HG02763 (cell line): ENCODE measurements around the gene ACAP2.
"Not testable (repeated sequence)": the region's sequence is repeated elsewhere in the genome, so short reads cannot be mapped to it uniquely, and the experiment has no call there.

Source experiments
- ATAC-seq: cut with Tn5 transposase; IDR thresholded peaks from one replicate; pipeline ENCODE4 v1.9.1; 2021; ENCODE audit warnings: mild to moderate bottlenecking, moderate library complexity; ENCODE audit not compliant: unreplicated experiment

The ACAP2 gene

DNA sequence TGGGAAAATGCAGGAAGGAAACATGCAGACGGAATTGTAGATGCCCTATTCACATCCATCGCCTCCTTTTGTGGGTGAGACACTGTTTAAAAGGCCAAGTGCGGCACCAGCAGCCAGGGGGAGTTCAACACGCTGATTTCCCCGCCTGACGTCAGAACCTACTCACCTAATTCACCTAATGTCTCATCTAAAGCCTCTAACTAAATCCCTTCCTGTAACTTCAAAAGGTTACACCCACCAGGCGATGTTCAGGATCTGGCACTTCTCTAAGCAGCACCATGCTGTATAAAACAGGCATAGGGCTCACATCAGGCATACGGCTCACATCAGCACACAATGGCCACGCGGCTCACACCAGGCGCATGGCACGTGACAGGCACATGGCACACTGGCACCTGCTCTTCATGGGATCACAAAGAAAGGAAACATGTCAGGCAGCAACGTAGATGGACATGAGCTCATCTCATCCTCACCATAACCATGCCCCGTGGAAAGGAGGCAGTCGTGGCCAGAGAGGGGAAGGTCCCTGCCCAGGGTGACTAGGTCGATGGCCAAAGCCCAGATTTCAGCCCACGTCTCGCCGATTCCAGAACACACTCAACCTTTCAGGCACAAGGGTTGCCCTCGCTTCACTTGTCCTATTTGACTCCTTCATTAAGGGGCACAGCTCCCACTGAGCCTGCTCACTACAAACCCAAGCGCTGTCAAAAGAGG is 193.6 kb downstream of the ACAP2 start:
- ATAC-seq, result no peak

DNA sequence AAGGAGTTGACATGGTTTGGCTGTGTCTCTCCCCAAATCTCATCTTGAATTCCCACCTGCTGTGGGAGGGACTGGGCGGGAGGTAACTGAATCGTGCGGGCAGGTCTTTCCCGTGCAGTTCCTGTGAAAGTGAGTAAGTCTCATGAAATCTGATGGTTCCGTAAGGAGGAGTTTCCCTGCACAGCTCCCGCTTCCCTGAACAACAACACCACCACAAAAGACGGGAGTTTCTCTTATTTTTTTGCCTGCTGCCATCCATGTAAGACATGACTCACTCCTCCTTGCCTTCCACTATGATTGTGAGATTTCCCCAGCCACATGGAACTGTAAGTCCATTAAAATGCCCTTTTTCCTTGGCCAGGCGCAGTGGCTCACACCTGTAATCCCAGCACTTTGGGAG is 194.5 kb downstream of the ACAP2 start:
- ATAC-seq, result no peak

DNA sequence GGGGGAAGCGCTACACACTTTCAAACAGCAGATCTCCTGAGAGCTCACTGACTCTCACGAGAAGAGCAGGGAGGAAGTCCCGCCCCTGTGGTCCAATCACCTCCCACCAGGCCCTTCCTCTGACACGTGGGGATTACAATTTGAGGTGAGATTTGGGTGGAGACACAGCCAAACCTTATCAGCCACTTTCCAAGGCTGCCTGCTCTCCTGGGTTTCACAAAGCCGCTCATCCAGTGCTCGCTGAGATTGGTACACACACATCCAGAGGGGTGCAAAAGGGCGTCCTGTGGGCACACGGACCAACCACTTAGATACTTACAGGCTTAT is 195.0 kb downstream of the ACAP2 start:
- no peak for ATAC-seq

DNA sequence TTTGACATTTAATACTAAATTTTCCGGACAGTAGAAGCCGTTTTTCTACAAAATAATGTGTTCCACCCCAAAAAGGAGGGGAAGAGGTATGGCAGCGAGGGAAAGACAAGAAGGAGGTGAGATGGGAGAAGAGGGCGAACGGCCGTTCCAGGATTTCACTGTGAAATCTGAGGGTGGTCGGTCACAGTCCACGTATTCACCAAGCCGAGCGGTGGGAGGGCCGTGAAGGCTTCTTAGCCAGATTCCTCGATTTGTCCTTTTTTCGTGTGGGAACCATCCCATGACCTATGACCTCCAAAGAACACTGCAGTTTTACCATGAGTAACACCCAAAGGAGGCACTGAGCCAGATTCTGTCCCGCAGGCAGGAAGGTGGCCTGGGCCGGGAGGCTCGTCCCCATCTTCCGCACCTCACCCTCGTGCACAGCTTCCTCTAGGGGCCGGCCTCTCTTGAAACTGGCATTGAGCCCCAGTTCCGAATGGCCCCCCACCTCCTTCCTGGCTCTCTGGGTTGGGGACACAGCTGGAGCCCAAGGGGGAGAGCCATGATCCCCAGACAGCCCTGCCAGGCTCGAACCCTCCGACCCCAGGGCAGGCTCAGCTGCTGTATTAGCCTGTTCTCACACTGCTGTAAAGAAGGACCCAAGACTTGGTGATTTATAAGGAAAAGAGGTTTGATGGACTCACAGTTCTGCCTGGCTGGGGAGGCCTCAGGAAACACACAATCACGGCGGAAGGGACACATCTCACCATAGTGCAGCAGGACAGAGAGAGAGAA is 195.5 kb downstream of the ACAP2 start:
- no peak for ATAC-seq

DNA sequence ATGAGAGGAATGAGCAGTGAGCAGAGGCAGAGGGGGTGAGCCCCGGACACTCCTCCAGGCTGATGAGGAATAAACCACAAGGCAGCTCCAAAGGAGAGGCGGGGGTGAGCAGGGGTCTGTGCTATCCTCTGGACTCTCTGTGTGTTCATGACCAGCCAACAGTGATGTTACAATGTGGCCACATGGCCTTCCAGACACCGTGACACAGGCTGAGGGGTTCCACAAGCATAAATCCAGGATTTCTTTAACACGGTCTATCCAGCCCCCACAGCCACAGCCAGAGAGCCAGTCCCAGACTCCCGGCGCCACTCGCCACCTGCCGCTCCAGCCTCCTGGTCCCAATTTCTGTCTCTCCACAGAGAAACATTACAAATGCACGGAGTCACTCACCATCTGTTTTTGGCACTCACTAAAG is 196.2 kb downstream of the ACAP2 start:
- no peak for ATAC-seq

DNA sequence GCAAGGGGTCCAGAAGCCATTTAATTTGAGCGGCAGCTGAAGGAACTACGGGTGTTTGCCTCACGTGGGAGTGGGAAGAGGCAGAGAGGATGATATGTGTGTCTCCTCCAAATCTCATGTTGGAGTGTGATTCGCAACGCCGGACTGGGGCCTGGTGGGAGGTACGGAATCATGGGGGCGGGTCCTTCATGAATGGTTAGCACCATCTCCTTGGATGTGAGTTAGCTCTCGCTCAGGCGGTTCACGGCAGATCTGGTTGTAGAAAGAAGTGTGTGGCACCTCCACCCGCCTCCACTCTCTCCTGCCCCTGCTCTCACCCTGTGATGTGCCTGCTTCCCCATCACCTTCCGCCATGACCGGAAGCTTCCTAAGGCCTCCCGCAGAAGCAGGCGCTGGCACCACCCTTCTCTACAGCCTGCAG is 197.3 kb downstream of the ACAP2 start:
- no peak for ATAC-seq

DNA sequence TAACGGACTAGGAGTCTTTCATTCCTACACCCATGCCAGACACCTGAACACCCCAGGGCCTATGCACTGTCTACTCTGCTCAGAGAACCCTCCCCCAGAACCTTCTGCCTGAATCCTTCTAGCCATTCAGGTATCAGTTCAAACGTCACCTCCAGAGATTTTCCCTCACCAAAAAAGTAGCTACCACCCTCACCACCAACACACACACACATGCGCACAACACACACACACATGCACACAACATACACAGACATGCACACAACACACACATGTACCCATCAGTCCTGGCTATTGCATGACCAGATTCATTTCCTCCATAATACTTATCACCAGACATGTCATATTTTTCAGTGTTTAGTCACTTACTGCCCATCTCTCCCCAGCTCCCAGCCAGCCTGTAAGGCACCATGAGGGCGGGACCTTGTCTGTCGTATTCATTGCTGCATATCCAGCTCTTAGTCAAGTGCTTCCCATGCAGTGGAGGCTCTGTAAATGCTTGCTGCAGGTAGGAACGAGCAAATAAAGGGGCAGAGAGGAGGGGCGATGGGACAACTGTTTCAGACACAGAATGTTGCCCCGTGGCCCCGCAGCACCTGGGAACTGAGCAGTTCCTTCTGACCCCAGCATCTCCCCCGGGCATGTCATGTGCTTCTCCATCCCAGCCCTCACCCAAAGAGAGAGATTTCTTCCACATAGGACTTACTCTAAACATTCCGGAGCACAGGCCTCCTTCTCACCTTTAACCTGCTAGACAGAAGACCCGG is 201.0 kb downstream of the ACAP2 start:
- ATAC-seq, result no peak

DNA sequence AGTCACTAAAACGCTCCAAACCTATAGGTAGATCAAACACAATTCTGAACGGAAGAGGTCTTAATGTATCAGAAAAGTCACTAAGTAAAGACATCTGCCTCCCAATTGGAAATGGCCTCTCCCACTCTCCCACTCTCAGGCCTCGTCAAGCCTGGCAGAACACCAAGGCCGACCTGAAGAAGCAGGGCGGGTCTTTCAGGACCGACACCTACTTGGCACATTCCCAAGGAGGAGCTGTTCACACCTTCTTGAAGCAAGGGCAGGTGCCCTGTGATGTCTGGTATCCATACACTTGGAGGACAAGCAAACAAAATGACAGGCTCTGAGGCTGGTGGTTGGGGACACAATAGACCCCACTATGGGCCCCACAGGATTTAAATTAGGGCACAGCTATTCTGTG is 201.9 kb downstream of the ACAP2 start:
- ATAC-seq, result no peak

DNA sequence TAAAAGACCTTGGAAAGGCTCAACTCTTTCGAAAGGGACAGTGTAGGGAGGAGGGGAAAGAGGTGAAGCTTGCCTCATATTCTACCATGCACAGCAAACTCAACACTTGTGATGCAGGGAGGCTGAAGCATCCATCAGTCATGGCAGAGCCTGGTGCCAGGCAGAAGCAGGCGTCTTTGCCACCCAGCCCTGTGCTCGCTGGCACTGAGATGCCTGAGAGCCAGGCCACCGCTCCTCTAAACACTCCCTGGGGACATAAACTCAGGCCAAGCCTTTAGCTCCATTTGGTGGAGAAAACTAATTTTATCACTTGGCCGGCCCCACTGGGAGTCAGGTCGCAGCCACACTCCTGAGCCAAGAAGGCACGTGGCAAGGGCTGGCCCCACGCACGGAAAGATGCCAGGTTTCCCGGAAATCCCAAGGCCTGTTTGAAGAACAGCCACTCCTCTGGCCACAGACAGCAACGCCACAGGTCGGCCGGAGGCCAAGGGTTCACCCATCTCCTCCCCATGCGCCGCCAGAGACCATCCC is 202.6 kb downstream of the ACAP2 start:
- no peak for ATAC-seq

DNA sequence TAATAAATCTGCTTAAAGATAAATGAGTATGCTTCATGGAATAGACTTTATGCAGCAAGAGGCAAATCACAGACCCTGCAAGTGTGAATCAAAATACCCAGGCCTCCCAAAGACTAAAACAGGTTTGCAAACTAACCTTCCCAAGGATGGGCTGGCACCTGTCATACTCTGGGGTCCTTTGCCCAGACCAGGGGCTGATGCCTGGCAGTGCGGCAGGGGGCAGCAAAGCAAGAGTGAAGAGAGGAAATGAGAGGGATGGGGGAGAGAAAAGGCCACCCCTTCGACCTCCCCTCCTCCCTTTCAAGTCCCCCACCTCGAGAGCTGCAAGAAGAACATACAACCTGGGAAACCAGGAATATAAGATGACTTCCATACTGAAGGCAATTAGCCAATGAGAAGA is 203.7 kb downstream of the ACAP2 start:
- ATAC-seq, result no peak

DNA sequence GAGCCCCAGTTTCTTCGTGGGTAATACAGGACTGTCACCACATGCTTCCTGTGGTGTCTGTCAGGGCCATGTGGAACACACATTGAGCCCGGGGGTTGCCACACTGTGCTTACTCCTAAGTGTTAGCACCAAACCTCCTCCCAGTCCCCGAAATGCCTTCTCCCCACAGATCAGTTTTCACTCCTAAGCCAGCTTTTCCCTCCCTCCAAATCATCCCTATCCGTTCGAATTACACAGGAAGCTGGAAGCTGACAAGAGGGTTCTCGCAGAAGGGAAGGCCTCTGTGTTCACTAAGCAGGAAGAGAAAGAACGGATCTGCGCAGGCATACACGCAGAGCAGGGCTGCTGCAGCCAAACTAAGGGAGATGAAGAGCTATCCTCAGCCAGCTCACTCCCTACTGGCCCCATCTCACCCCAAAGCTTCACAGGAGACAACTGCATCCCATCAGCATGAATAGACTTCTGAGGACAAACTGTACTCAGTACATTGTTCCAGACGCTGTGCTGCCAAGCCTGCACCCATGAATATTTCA is 204.2 kb downstream of the ACAP2 start:
- ATAC-seq, result no peak

DNA sequence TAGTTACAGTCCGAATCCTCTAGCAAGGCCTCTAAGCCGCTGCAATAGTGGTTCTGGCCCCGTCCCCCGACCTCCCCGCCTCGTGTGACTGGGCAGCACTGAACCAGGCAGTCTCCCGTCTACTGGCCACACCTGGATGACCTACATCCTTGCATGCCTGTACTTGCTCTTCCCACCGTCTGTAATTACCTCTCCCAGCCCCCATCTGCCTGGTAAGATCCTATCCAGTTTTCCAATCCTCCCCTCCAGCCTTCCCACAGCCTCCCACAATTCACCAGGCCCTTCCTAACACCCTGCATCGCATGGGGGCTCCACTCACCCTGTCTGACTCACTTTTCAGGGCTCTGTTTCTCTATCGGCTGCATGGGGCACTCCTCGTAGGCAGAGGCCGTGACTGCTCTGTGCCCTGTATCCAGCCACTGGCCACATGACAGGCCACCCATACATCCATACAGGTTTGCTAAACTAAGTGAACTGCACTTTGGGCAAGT is 204.7 kb downstream of the ACAP2 start:
- no peak for ATAC-seq

DNA sequence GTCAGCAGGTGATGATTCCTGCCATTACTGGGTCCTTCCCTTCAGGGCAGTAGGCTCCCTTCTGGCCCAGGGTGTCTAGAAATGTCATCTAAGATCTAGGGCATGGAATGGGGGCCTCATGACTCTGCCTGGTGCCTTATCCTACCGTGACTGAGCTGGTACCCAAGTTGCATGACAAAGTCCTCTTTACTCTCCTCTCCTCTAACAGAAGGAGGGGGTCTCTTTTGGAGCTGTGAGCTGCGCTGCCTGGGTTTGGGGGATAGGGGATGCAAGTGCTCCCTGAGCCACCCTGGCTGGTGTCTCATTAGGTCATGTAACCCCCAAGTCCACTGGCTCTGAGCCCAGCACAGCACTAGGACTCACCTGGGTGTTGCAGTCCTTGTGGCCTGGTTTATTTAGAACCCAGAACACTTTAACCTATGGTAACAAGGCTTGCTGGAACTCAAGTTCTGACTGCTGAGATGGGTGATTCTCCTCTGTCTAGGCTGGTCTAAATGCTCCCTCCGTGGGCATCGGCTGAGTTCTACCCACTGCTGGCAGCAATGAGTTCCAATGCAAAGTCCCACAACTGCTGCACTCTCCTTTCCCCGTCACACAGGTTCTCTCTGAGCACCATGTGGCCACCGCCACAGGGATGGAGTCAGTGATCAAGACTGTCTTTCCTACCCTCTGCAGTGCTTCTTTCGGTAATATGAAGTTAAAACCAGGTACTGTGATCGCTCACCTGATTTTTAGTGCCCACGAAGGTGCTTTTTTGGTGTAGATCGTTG is 205.8 kb downstream of the ACAP2 start:
- ATAC-seq, result no peak

DNA sequence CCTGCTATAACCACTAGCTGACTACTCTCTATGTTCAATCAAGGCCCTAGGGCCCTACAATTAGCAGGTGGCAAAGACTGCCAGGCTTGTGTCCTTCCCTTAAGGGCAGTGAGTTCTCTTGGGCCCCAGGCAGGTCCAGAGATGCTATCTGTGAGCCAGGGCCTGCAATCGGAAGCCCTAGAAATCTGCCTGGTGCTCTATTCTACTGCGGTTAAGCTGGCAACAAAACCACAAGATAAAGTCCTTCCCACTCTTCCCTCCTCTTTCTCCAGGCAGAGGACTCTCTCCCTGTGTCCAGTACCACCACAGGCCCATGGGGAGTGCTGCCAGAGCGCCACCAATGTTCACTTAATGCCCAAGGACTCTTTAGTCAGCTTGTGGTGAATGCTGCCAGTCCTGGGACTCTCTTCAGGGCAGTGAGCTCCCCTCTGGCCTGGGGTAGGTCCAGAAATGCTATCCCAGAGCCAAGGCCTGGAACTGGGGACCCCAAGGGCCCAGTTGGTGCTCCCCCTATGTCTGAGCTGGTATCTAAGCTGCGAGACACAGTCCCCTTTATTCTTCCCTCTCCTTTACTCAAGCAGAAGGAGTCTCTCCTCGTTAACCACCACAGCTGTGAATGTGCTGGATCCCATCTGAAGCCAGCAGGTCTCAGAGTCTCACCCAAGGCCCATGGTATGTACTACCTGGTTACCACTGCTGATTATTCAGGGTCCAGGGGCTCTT is 206.6 kb downstream of the ACAP2 start:
- no peak for ATAC-seq

DNA sequence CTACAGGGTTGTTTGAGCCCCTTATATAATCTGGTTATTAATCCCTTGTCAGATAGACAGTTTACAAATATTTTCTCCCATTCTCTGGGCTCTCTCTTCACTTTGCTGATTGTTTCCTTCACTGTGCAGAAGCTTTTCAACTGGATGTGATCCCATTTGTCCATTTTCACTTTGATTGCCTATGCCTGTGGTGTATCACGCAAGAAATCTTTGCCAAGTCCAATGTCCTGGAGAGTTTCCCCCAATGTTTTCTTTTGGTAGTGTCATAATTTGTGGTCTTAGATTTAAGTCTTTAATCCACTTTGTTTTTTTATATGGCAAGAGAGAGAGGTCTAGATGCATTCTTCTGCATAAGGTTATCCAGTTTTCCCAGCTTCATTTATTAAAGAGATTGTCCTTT is 212.6 kb downstream of the ACAP2 start:
- ATAC-seq, result no peak

DNA sequence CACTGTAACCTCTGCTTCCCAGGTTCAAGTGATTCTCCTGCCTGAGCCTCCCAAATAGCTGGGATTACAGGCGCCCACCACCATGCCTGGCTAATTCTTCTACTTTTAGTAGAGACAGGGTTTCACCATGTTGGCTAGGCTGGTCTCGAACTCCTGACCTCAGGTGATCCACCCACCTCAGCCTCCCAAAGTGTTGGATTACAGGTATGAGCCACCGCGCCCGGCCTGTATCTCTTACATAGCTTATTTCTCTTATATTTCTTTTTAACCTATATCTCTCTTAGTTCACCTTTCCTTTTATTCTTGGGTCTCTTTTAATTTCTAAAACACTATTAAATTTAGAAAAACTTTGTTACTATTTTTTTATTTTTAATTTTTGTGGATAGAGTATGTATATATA is 213.9 kb downstream of the ACAP2 start:
- not testable (repeated sequence) for ATAC-seq

DNA sequence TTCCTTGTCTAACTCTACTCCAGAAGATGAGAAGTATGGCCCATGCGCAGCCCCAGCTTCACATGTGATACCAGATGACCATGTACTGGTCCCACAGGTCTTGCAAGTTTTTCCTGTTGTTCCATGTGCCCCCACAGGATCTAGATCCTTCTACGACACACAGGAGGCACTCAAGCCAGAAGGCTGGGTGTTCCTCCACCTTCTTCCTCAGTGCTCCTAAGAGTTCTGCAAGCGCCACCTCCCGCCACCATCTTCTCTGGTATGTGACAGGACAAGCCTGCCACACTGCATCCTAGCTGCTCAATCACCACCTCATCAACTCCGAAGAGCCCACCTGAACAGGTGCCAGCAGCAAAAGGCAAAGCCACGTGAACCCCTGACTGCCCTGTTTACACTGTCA is 214.9 kb downstream of the ACAP2 start:
- no peak for ATAC-seq

DNA sequence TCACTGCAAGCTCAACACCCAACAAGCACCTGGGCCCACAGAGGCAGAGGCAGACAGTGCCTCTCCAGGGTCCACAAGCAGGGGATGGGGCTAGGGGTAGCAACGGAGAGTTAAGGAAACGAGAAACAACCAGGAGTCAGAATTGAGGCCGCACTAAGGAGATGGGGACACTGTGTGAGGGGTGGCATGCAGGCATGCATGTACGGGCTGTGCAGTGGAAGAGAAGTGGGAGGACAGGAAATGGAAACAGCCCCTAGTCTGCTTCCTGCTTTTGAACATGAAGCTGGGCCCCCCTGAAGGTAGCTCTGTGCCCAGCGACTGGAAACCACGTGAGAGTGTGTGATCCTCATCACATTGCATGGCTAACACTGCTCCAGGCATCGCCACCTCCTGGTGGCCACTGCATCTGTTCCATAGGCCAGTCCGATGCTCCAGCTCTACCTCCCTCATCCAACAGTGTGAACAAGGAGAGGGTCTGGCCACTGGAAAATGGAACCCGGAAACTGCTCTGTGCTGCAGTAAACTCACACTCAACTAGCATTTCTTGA is 215.8 kb downstream of the ACAP2 start:
- ATAC-seq, result no peak

DNA sequence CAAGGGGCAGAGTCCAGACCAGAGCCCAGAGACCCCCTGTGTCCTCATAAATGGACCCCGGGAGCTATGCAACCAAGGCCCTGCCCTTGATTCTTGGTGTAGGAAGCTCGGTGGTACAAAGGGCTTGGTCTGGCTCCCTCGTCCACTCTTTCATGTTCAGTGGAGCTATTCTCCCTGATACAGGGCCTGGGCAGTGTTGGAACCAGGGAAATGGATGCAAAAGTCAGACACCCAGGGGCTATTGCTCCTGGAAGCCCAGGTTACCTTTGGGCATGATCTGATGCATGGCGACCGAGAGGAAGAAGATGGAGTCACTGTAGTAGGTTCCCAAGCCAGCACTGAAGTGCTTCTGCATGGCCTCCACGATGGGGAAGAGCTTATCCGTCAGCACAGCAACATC is 216.4 kb downstream of the ACAP2 start:
- ATAC-seq, result no peak
